Retina (tissue), 1 donor: ENCODE measurements around the gene ARHGAP31.
A peak's percentile ranks its signal among the peaks of the same experiment; 100 is the strongest.
"Not testable (repeated sequence)": the region's sequence is repeated elsewhere in the genome, so short reads cannot be mapped to it uniquely, and the experiment has no call there.

Experiments
- DNase-seq: peaks from one replicate; pipeline ENCODE4 v3.0.0-alpha.2; 2016

Gene ARHGAP31

DNA sequence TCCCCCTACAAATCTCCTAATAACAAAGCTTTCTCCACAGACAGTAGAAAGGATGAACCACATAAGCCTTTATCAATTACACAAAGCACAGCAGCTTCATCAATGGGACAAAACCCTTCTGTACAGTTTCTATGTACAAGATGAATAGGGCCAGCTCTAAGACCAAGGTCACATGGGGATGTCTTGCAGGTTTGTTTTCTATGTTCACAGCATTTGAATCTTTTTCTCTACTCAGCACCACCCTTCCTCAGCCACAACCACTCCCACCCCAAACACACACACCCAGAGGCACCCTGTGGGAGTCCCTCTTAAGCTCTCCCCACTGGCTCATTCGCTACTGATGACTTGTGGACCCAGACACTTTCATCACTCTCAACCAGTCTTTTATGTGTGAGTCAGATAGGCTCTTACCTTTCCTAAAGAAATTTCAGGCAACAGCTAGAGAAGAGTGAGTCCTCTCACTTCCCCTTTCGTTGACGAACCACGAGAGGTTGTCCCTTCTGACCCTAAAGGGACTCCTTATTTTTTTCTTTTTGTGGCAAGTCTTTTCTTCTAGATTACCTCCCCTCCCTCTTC is 57.9 kb downstream of the ARHGAP31 start:
- DNase-seq: peak; percentile 39

DNA sequence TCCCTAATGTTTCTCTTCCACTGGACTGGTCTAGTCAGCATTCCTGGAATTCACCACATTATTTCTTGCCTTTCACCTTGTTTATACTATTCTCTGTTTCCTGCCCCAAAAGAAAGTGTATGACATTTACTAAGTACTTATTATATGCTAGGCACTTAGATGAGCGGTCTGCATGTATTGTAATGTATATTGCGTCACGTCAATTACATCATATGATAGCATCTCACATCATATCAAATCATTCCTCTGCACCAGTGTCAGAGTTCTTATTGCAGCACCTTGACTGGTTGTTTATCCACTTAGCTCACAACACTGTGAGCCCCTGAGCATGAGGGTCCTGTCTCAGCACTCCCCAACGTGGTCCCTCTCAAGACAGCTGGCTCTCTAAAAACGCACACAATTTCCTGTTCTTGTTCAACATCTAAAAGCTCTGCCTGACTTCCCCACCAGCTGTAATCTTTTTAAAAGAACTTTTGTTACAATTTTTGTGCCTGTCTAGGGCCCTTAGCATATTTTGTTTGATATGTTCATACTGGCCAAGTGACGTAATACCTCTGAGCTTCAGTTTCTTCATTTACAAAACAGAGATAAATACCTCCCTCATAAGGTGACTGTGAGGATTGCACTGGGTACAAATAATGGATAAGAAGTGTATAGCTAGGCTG is 58.8 kb downstream of the ARHGAP31 start:
- DNase-seq: no peak

DNA sequence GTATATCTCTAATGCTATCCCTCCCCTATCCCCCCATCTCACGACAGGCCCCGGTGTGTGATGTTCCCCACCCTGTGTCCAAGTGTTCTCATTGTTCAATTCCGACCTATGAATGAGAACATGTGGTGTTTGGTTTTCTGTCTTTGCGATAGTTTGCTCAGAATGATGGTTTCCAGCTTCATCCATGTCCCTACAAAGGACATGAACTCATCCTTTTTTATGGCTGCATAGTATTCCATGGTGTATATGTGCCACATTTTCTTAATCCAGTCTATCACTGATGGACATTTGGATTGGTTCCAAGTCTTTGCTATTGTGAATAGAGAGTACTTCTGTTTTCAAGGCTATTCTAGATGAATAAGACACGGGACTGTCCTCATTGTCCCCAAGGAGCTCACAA is 61.4 kb downstream of the ARHGAP31 start:
- not testable (repeated sequence) for DNase-seq

DNA sequence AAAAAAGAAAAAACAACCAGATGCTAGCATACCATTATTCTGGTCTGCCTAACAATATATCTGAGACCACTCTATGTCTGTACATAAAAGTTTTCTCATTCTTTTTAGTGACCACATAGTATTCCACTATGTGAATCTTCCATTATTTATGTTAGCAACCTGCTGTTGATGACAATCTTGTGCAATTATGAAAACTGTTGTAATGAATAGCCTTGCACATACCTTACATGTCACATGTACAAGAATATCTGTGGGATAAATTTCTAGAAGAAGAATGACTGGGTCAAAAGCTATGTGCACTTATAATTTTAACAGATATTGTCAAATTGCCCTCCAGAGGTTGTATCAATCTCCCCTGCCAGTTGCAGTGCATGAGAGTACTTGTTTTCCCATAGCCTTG is 62.5 kb downstream of the ARHGAP31 start:
- no peak for DNase-seq

DNA sequence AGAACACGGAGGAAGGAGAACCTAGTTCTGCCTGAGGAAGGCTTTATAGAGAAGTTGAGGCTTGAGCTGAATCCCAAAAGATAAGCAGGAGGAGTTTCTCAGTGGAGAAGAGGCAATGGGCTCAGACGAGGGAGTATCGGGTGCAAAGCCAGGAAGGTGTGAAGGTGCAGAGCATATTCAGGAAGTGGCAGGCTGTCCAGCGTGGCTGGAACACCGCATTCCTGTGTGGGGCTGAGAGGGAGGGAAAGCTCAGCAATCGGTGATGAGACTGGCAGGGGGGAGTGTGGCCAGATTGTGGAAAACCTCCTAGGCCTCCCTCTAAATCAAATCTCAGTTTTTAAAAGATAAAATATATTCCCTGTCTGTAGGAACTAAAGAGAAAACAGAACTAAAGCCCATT is 63.0 kb downstream of the ARHGAP31 start:
- DNase-seq: no peak

DNA sequence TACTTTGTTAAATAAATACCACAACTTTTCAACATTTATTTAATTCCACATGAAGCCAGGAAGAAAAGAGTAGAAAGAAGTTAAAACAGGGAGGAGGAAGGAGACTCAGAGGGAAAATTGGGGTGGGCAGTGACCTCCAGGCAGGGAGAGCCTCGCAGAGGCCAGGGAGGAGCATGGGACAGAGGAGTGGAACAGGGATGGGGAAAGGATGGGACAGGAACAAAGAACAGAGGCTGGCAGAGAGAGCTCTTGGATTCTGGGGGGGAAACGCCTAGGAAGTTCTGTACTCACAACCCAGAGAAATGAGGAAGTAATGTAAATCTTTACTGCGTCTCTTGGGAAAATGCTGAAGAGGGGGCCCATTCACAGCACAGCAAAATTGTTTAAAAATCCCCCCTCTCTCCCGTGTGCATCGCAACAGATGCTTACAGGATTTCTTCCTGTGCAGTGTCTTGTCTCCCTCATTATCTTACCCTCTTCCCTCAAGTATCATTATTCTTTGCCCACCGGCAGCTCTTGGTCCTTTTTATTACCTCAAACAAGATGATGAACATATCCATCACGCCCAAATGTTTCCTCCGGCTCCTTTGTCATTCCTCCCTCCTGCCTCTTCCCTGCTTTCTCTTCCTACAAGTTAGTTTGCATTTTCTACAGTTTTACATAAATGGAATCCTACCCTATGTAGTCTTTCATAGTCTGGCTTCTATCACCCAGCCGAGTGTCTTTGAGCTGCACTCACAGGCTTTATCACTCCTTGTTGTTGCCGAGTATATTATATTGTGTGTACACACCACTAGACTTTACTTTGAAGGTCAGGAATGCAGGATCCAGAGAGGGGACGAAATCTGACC is 65.5 kb downstream of the ARHGAP31 start:
- no peak for DNase-seq

DNA sequence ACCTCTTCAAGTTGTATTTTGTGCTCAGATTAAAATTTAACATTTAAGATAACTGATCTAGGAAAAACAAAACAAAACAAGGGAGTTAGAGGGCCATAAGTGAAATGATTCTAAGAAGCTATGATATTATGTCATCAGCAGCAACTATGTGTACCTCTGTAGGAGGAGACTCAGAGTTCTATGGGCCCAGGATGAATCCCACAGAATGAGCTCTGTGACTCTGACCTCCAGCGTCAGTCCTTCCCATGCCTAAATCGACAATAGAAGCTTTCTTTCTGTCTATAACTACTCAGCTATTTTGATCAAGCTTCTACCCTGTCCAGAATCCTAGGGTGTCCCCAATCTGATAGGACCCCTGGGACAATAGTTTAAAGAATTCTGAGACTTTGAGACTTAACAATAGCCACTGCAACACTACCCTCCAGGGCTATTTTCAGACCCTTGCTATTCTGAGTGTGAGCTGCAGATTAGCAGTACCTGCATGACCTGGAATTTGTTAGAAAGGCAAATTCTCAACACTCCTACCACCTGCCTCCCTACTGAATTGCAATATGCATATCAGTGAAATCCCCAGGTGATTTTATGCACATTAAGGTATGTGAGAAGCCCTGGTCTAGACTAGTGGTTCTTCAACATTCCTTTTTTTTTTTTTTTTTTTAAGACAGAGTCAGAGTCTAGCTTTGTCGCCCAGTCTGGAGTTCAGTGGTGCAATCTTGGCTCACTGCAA is 66.7 kb downstream of the ARHGAP31 start:
- no peak for DNase-seq

DNA sequence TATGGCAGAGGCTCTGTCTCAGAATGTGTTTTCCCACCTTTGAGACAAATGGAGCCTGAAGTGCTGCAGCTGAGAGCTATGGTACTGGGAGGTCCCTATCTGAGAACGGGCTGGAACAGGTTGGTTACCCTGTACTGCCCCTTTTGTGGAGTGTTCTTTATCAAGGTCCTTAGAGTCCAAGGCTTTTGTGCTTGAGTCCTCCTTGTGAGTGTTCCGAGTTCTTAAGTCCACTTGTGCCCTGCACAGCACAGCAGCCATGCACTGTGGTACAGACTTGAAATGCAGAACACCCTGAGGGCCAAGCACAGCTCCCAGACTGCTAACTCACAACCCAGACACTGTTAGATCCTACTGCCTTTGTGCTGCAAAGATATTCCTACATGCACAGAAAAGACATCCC is 67.8 kb downstream of the ARHGAP31 start:
- no peak for DNase-seq

DNA sequence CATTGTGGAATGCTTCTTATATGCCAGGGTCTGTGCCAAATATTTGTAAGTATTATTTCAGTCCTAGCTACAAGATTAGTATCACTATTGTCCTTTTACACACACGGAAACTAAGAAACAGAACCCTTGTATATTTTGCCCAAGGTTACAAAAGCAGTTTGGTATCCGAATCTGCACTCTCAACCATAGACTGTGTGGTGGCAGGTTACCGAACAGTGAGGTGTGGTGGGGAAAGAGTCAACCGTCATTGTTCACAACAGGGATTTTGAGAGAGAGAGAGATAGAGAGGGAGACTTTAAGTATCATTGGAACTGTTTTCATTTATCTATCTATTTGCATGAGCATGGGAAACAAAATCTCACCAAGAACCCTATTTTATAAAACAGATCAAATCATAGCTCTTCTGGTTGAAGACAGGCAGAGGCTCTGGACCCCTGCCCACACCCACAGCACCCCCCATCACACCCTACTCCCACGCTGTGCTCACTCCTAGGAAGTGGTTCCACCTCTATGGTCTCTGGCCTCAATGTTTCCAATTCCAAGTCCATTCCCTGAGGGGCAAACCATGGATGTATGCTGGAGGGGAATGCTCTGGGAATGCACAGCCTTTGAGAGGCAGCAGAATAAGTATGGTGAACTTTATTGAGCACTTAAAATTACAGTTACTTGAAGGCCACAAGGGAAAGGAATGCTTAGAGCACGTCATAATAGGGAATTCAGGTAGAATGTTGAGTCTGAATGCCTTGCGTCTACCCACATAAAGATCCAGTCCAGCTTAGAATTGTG is 69.0 kb downstream of the ARHGAP31 start:
- no peak for DNase-seq

DNA sequence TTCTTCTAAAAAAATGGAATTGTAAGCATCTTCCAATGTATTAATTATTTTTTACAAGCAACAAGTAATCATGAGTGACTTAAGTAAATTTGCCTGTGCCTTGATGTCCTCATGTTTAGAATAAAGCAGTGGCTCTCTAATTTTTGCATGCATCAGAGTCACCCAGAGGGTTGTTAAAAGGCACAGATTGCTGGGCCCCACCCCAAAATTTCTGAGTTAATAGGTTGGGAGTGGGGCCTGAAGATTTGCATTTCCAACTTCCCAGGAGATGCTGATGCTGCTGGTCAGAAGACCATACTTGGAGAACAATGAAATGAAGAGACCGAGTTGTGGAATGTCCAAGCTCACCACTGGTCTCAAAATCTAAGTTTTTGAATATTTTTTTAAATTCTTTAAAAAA is 70.2 kb downstream of the ARHGAP31 start:
- DNase-seq: no peak

DNA sequence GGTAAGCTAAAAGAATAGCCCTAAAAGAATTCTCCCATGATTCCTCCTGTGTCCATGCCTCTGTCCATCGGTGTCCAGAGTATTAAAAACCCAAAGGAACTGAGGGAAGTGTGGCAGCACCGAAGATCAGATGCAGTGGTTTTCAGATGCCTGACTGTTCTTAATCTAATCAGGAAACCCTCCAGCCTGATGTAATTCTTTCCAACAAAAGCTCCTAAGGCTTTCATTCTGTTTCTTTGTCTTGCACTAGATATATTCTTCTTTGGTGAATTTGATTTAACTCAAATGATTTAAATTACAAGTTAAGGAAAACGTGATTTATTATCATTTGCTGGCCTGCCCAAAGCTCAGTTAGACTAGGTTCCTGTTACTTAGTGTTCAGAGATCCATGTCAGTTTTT is 71.2 kb downstream of the ARHGAP31 start:
- DNase-seq: no peak

DNA sequence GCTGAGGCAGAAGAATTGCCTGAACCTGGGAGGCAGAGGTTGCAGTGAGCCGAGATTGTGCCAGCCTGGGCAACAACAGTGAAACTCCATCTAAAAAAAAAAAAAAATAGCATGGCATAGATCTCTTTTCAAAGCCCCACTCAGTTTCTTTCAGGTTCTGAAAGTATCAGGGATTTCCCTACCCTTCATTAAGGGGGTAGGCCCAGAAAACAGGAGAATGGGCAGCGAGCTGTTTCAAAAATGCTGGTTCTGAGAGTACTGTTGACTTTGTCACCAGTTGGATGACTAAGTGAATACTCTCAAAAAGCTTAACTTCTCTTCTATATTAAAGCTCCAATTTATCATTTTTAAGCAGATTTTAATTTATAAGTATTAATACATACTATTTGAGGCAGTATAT is 72.8 kb downstream of the ARHGAP31 start:
- no peak for DNase-seq

DNA sequence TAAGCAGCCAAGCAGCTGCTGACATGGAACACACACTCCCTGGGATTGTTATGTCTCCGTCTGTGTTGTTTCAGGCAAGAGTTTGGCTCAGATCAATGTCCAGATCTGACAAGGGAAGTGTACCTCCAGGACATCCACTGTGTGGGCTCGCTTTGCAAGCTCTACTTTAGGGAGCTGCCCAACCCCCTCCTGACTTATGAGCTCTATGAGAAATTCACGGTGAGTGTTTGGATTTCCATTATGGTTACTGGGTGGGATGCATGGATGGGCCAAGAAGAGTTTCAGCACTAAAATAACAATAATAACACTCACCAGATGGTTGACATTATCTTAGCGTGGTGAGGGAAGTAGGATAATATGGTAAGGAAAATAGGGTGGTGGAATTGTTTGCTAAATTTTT is 74.1 kb downstream of the ARHGAP31 start:
- no peak for DNase-seq

DNA sequence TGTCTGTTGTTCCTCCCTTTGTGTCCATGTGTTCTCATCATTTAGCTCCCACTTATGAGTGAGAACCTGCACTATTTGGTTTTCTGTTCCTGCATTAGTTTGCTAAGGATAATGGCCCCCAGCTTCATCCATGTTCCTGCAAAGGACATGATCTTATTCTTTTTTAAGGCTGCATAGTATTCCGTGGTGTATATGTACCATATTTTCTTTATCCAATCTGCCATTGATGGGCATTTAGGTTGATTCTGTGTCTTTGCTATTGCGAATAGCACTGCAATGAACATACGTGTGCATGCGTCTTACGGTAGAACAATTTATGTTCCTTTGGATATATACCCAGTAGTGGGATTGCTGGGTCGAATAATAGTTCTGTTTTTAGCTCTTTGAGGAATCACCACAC is 77.6 kb downstream of the ARHGAP31 start:
- not testable (repeated sequence) for DNase-seq

DNA sequence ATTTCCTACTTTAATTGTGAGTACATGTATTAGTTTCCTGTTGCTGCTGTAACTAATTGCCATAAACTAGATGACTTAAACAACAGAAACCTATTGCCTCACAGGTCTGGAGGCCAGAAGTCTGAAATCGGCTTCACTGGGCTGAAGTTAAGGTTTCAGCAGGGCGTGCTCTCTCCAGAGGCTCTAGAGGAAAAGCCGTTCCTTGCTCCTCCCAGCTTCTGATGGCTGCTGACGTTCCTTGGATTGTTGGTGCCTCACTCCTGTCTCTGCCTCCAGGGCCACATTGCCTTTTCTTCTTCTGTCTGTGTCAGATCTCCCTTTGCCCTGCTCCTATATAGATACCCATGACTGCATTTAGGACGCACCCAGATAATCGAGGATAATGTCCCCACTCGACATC is 80.9 kb downstream of the ARHGAP31 start:
- no peak for DNase-seq

DNA sequence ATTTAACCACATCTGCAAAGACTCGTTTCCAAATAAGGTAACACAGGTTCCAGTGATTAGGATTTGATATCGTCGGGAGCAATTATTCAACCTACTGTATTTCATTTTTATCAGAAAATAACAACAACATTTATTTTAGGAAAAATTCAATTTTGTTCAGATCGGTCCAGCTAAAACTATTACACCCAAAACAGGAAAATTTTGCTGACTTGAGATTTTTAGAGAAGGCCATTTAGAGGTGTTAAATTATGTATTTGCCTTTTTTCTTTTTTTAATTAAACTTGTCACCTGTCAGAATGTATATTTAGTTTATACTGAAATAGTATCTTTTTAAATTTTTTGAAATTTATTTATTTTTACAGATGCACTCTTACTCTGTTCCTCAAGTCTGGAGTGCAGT is 81.3 kb downstream of the ARHGAP31 start:
- DNase-seq: no peak

DNA sequence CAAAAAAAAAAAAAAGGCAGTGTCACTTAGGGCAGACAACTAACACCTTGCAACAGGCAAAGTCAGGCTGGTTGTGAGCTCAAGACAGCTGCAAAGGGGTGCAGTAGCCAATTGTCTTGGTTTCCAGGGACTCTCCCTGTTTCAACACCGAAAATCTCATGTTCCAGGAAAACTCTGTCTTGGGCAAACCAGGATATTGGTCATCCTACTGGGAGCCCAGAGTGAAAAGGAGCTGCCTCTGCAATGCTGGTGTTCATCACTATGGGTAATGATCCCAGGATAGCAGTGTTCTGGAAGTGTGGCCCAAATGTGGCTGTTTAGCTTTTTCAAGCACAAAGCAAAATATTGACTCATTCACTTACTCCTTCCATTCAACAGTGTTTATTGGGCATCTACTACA is 82.6 kb downstream of the ARHGAP31 start:
- no peak for DNase-seq

DNA sequence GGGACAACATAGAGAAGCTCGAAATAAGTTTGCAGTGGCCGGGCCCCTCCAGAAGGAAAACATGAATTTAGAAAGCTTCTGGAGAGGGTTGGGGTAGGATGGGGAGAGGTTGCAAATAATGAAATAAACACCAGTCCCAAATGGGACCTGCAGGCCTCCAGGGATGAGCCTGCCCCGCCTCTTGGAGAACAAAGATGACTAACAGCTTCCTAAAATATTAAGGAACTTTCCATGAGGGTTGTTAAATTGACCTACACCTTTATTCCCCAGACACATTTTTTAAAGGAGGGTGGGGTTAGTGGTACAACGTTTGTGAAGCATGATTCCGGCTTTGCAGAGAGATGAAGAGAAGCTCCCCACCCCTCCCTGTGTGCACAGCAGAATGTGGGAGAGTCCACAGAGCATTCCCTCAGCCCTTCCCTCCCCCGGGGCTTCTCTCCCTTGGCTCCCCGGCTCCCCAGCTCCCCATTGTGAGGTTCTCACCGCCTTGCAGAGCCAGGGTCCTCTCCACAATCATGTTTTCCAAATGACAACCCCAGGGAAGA is 84.1 kb downstream of the ARHGAP31 start:
- DNase-seq: no peak

DNA sequence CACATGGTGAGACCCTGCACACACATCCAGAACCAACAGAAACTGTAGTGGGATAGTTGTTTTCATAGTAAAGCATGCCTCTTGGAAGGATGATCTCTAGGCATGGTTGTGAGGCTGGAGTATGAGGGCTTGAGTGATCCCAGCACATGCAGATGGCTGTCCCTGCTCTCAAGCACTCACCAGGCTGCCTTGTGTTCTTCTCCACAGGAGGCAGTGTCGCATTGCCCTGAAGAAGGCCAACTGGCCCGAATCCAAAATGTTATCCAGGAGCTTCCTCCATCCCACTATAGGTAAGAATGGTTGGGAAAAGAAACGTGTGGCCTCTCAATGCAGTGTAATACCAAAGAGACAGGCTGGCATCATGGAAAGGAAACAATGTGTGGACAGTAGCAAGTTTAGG is 86.5 kb downstream of the ARHGAP31 start:
- DNase-seq: no peak

DNA sequence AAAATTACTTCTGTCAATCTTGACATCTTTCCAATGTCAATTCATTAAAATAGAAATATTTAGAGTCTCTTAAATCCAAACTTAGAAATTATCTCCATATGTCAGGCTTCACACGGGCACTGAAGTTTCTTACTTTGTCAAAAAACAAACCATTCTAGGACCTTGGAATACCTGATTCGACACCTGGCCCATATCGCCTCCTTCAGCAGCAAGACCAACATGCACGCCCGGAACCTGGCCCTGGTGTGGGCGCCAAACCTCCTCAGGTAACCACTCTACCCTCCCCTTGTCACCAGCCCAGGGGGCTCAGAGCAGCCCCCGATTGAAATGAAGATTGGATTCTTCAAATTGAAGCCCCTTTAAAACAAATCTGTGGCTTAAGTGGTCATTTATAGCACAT is 88.0 kb downstream of the ARHGAP31 start:
- DNase-seq: no peak

DNA sequence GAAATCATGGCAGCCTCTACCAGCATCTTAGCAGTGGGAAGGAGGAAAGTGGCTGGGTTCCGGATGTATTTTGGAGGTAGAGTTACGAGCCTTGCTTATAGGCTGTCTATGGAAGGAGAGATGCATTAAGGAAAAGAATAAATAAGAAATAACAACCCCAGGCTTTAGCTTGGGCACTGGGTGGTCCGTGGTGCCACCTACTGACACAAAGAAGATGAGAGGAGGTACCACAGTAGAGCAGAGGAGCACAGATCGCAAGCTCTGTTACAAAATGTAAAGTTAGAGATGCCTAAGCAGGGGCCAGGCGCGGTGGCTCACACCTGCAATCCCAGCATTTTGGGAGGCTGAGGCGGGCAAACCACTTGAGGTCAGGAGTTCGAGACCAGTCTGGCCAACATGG is 94.4 kb downstream of the ARHGAP31 start:
- no peak for DNase-seq

DNA sequence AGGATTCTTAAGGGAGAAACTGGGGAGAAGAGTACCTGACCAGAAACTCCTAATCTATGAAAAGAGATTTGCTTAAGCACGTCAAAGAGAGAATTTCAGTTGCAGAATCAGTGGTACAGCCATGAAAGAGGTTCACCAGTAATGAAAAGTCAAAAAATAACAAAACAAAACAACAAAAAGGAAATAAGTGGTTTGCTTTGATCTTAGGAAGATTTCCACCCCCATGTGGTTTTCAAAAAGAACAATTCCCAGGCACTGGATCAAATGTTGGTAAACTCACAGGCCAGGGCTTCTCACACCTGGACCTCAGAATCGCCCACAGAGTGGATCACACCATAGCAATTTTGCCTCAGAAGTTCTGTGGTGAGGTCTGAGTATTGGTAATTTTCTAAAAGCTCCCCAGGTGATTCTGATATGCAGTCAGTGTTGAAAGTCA is 101.8 kb downstream of the ARHGAP31 start:
- DNase-seq: no peak
